HepG2 (cell line): ENCODE data around the gene GSKIP. TPM values are rescaled to one million over a fixed set of nuclear protein-coding genes. Genes with fewer than 3 reads are reported as not detected.

Experiments
- CBX2 ChIP-seq, 2 experiments: fragments of 200-600 bp in 1 of 2; sonication (generic); formaldehyde crosslinking in 1 of 2; IDR thresholded peaks; 2 replicates each; pipeline versions ENCODE4 v1.7.0 to v1.8.1; 2018 to 2022; ENCODE audit warnings: low read depth in 2 of 2, low read length in 1 of 2, mild to moderate bottlenecking in 1 of 2, missing genetic modification reagents in 1 of 2
- CREB3 ChIP-seq: sonication (generic); formaldehyde crosslinking; IDR thresholded peaks from 2 replicates; pipeline ENCODE4 v1.5.0; 2020; ENCODE audit warnings: missing genetic modification reagents
- FOSL1 ChIP-seq: sonication (generic); formaldehyde crosslinking; IDR thresholded peaks from 2 replicates; pipeline ENCODE4 v1.9.0; 2021; ENCODE audit warnings: missing genetic modification reagents, borderline replicate concordance
- GATAD1 ChIP-seq: IDR thresholded peaks from 2 replicates; pipeline ENCODE4 v1.6.1; 2016; ENCODE audit warnings: missing genetic modification reagents, missing compliant biosample characterization
- GZF1 ChIP-seq: sonication (generic); formaldehyde crosslinking; IDR thresholded peaks from 2 replicates; pipeline ENCODE4 v1.5.1; 2020; ENCODE audit warnings: mild to moderate bottlenecking, missing genetic modification reagents
- HOMEZ ChIP-seq: IDR thresholded peaks from 2 replicates; pipeline ENCODE4 v1.6.1; 2016; ENCODE audit warnings: low read depth
- KLF16 ChIP-seq, 2 experiments: sonication (generic) in 1 of 2; formaldehyde crosslinking in 1 of 2; IDR thresholded peaks; 2 replicates each; pipeline versions ENCODE4 v1.6.1 to v1.8.0; 2016 to 2023; ENCODE audit warnings: missing genetic modification reagents in 2 of 2, missing compliant biosample characterization in 1 of 2
- PAWR ChIP-seq: sonication (generic); formaldehyde crosslinking; IDR thresholded peaks from 2 replicates; pipeline ENCODE4 v1.4.0; 2020; ENCODE audit warnings: missing genetic modification reagents, mild to moderate bottlenecking, borderline replicate concordance
- PHF21A ChIP-seq: sonication (generic); formaldehyde crosslinking; IDR thresholded peaks from 2 replicates; pipeline ENCODE4 v1.5.0; 2020; ENCODE audit warnings: mild to moderate bottlenecking, missing genetic modification reagents
- POLR2A ChIP-seq, 2 experiments: IDR thresholded peaks; 2 replicates each; pipeline ENCODE4 v1.6.1; 2011; ENCODE audit warnings: low read depth in 2 of 2, low read length in 2 of 2, mild to moderate bottlenecking in 1 of 2, moderate library complexity in 1 of 2; ENCODE audit not compliant: insufficient read depth in 1 of 2
- RELA ChIP-seq: sonication (generic); formaldehyde crosslinking; IDR thresholded peaks from 2 replicates; pipeline ENCODE4 v1.4.0; 2020; ENCODE audit warnings: missing genetic modification reagents
- RORA ChIP-seq: sonication (generic); formaldehyde crosslinking; IDR thresholded peaks from 2 replicates; pipeline ENCODE4 v1.5.0; 2020; ENCODE audit warnings: mild to moderate bottlenecking, missing genetic modification reagents, moderate library complexity
- SIN3A ChIP-seq: IDR thresholded peaks from 2 replicates; pipeline ENCODE4 v1.6.1; 2011; ENCODE audit warnings: low read depth, mild to moderate bottlenecking, control low read depth, low read length, borderline replicate concordance
- SP1 ChIP-seq, 2 experiments: fragments of 450-650 bp in 1 of 2; sonication (generic) in 1 of 2; formaldehyde crosslinking in 1 of 2; IDR thresholded peaks; 2 replicates each; pipeline versions ENCODE4 v1.4.0 to v1.6.1; 2016 to 2020; ENCODE audit warnings: missing genetic modification reagents in 1 of 2
- SSRP1 ChIP-seq: IDR thresholded peaks from 2 replicates; pipeline ENCODE4 v1.6.1; 2016; ENCODE audit warnings: control low read depth
- ZNF276 ChIP-seq: sonication (generic); formaldehyde crosslinking; IDR thresholded peaks from 2 replicates; pipeline ENCODE4 v1.4.0; 2020; ENCODE audit warnings: mild to moderate bottlenecking, low read depth, missing genetic modification reagents
- ZNF354B ChIP-seq: sonication (generic); formaldehyde crosslinking; IDR thresholded peaks from 2 replicates; pipeline ENCODE4 v1.8.0; 2022; ENCODE audit warnings: mild to moderate bottlenecking, missing genetic modification reagents
- ZNF552 ChIP-seq: sonication (generic); formaldehyde crosslinking; IDR thresholded peaks from 2 replicates; pipeline ENCODE4 v1.9.0; 2022; ENCODE audit warnings: missing genetic modification reagents, mild to moderate bottlenecking, borderline replicate concordance
- ZNF564 ChIP-seq: sonication (generic); formaldehyde crosslinking; IDR thresholded peaks from 2 replicates; pipeline ENCODE4 v1.8.1; 2023; ENCODE audit warnings: mild to moderate bottlenecking, missing genetic modification reagents
- ZNF775 ChIP-seq: sonication (generic); formaldehyde crosslinking; IDR thresholded peaks from 2 replicates; pipeline ENCODE4 v1.4.0; 2020; ENCODE audit warnings: missing genetic modification reagents, mild to moderate bottlenecking, moderate library complexity, borderline replicate concordance
- ZNF788 ChIP-seq: sonication (generic); formaldehyde crosslinking; IDR thresholded peaks from 2 replicates; pipeline ENCODE4 v1.5.0; 2020; ENCODE audit warnings: mild to moderate bottlenecking, missing genetic modification reagents, borderline replicate concordance
- ZNF883 ChIP-seq: sonication (generic); formaldehyde crosslinking; IDR thresholded peaks from 2 replicates; pipeline ENCODE4 v1.5.1; 2020; ENCODE audit warnings: mild to moderate bottlenecking, missing genetic modification reagents; ENCODE audit errors: not compliant biosample characterization
- polyA plus RNA-seq, 8 experiments: library from polyadenylated mRNA; depleted of rRNA in 3 of 8; stranded (reverse) in 7 of 8; unstranded in 1 of 8; fragments of >200 nt; fragmentation: Illumina TruSeq in 4 of 8; extraction: Trizol in 4 of 8; gene quantifications; 2 replicates each; pipeline versions ENCODE4 v1.2.1 to v1.2.3, GENCODE V29; 2011 to 2016; ENCODE audit warnings: low read depth in 4 of 8, missing spikeins in 1 of 8, mixed read lengths in 1 of 8; ENCODE audit not compliant: insufficient read depth in 1 of 8
- total RNA-seq, 5 experiments: library from RNA; depleted of rRNA; stranded (reverse); fragments of >200 nt; fragmentation: Illumina TruSeq; extraction: Trizol; gene quantifications; 2 replicates each; pipeline ENCODE4 v1.2.3, GENCODE V29; 2016; ENCODE audit warnings: low read depth in 1 of 5
- TF ChIP-seq, protein P1 (sequence below): sonication (generic); formaldehyde crosslinking; IDR thresholded peaks from 2 replicates; pipeline ENCODE4 v1.5.0; 2020; ENCODE audit warnings: mild to moderate bottlenecking, missing genetic modification reagents

The GSKIP gene
- total and polyA plus RNA-seq, 2 of the 13 experiments (the other 11 are each of a cell fraction or from before 2014, with no cell fraction given): 12.5 to 27.3 TPM

DNA sequence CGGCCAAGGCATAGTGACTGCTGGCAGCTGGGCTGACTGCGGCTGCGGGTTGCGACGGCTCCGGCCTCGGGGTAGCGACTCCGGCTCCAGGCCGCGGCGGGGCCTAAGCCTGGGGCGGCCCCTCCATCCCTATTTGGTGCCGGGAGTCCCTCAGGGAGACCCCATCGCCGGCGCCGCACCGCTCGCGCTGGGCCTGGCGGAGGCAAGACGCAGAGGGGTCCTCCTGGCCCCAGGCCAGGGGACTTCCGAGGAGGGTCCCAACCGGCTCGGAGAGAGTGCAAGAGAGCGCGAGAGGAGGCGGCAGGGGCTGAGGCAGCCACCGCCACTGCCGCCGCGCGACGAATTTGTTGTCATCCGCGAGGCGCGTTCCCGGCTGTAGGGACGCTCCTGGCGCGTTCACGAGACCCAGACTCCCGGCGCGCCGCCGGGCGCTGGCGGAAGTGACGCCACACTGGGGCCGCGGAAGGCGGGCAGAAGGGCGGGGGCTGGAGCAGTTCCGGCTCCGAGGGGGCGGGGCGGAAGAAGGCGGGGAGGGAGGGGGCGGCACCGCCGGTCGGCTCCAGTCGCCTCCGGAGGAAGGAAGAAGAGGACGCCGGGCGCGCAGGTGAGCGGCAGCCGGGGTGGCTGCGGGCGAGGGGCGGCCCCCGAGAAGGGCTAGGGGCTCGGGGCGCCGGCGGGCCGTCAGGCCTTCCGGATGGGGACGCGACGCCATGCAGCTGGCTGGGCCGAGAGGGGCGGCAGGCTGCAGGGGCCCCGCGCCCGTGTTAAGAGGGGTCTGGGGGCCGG is at the start of gene GSKIP, which contains the start of gene ATG2B (continued):
- no peak for TF ChIP-seq FOSL1
- no peak for TF ChIP-seq SP1 (IDR thresholded peaks at IDR 0.05)
- no peak; the same call in 1 of the 2 replicates for TF ChIP-seq SP1 (CRISPR knock-in tag; IDR thresholded peaks at IDR 0.05)
- TF ChIP-seq, protein P1, sequence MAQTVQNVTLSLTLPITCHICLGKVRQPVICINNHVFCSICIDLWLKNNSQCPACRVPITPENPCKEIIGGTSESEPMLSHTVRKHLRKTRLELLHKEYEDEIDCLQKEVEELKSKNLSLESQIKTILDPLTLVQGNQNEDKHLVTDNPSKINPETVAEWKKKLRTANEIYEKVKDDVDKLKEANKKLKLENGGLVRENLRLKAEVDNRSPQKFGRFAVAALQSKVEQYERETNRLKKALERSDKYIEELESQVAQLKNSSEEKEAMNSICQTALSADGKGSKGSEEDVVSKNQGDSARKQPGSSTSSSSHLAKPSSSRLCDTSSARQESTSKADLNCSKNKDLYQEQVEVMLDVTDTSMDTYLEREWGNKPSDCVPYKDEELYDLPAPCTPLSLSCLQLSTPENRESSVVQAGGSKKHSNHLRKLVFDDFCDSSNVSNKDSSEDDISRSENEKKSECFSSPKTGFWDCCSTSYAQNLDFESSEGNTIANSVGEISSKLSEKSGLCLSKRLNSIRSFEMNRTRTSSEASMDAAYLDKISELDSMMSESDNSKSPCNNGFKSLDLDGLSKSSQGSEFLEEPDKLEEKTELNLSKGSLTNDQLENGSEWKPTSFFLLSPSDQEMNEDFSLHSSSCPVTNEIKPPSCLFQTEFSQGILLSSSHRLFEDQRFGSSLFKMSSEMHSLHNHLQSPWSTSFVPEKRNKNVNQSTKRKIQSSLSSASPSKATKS (CRISPR knock-in tag): no peak
- TF ChIP-seq SSRP1 (CRISPR knock-in tag): no peak
- TF ChIP-seq POLR2A (IDR thresholded peaks at IDR 0.05; ENCODE audit: insufficient read depth in 1 of 2, low read depth in 2 of 2, low read length in 2 of 2): peak; percentile 53 to 83
- no peak for TF ChIP-seq KLF16 (CRISPR knock-in tag; IDR thresholded peaks at IDR 0.05)
- TF ChIP-seq RORA: no peak
- TF ChIP-seq ZNF564: no peak
- peak; percentile 48; the same call in 1 of the 2 replicates for TF ChIP-seq ZNF788
- no peak for TF ChIP-seq CREB3 (CRISPR knock-in tag)
- TF ChIP-seq GZF1 (CRISPR knock-in tag): no peak
- no peak for TF ChIP-seq CBX2 (IDR thresholded peaks at IDR 0.05; ENCODE audit: low read depth, low read length)
- no peak for TF ChIP-seq CBX2 (CRISPR knock-in tag; IDR thresholded peaks at IDR 0.05; ENCODE audit: low read depth)
- no peak for TF ChIP-seq ZNF775
- TF ChIP-seq ZNF552: no peak
- TF ChIP-seq PAWR: no peak
- 0 out of 2 replicates have a peak, but pooled peaks have one; percentile 14 for TF ChIP-seq RELA (CRISPR knock-in tag)
- peak; percentile 61; the same call in 1 of the 2 replicates for TF ChIP-seq GATAD1
- peak; percentile 62; the same call in 1 of the 2 replicates for TF ChIP-seq SIN3A
- no peak for TF ChIP-seq ZNF276 (CRISPR knock-in tag)
- no peak for TF ChIP-seq HOMEZ (CRISPR knock-in tag)
- TF ChIP-seq ZNF883 (CRISPR knock-in tag): no peak
- TF ChIP-seq PHF21A (CRISPR knock-in tag): no peak
- TF ChIP-seq ZNF354B (CRISPR knock-in tag): no peak
